Subcutaneous adipose tissue (tissue), 4 donors: Measurements from ENCODE around the gene RPL37. TPM values are rescaled to one million over a fixed set of nuclear protein-coding genes. Genes with fewer than 3 reads are reported as not detected.

Experiments
- total RNA-seq, 4 donors: library from RNA; depleted of rRNA; stranded (reverse); fragments of >200 nt; gene quantifications; one replicate each; pipeline ENCODE4 v1.1.0, GENCODE V29; 2016
- TF ChIP-seq, protein P1 (sequence below): fragments of 450-650 bp; IDR thresholded peaks from one replicate; pipeline ENCODE4 v1.5.1; 2016; ENCODE audit warnings: low read depth, mild to moderate bottlenecking, control low read depth, antibody characterized with exemption, moderate library complexity

Gene RPL37
- total RNA-seq, 4 donors from 2014 or later = 70.5 to 243 (median 152) TPM

DNA sequence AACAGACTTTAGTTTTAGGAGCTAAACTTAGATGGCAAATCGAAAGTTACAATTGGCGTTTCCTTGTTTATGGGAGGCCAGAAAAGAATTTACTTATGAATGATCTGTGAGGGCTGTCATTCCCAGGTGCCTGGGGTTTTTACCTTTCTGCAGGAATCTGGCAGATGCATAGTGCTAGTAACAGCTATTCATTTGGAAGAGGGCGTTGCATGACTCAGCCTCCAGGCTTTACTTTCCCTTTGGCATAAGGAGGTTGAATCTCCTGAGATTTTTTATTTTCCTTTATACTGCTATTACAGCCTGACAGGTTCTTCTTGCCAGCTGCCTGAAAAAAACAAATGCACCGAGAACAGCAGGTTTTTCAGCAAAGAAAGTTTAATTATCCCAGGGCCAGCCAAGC lies 36.2 kb upstream of the RPL37 start:
- TF ChIP-seq, protein P1, sequence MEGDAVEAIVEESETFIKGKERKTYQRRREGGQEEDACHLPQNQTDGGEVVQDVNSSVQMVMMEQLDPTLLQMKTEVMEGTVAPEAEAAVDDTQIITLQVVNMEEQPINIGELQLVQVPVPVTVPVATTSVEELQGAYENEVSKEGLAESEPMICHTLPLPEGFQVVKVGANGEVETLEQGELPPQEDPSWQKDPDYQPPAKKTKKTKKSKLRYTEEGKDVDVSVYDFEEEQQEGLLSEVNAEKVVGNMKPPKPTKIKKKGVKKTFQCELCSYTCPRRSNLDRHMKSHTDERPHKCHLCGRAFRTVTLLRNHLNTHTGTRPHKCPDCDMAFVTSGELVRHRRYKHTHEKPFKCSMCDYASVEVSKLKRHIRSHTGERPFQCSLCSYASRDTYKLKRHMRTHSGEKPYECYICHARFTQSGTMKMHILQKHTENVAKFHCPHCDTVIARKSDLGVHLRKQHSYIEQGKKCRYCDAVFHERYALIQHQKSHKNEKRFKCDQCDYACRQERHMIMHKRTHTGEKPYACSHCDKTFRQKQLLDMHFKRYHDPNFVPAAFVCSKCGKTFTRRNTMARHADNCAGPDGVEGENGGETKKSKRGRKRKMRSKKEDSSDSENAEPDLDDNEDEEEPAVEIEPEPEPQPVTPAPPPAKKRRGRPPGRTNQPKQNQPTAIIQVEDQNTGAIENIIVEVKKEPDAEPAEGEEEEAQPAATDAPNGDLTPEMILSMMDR = no peak

DNA sequence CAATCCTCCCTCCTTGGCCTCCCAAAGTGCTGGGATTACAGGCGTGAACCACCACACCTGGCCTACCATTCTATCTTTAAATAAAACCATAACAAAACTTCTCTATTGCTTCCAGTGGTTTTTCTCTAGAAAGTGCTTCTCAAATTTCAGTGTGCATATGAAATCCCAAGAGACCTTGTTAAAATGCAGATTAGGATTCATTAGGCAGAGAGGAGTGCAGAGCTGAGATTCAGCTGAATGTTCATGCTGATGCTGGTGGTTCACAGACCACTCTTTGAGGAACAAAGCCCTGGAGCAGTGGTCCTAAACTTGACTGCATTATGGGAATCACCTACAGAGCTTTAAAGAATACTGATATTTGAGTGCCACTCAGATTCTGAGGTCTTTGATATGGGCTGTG lies 34.4 kb upstream of the RPL37 start:
- TF ChIP-seq, protein P1 = no peak

DNA sequence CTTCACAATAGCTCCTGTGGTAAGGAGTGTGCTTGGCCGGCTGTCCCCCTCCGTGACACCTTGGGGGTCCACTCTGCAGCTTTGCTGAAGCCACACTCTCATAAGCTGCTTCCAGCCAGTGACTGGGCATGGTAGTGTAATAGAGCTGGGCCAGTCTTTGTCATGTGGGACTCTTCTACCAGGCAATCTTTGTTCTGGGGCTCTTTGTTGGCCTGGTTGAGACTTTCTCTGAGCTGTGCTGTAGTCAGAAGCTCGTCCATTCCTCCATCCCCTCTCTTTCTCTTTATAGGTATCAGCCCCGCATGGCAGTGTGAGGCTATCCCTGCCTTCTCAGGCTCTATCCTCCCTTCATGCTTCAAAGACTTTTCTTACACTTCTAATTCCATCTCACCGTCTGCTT lies 31.8 kb upstream of the RPL37 start:
- TF ChIP-seq, protein P1 = no peak

DNA sequence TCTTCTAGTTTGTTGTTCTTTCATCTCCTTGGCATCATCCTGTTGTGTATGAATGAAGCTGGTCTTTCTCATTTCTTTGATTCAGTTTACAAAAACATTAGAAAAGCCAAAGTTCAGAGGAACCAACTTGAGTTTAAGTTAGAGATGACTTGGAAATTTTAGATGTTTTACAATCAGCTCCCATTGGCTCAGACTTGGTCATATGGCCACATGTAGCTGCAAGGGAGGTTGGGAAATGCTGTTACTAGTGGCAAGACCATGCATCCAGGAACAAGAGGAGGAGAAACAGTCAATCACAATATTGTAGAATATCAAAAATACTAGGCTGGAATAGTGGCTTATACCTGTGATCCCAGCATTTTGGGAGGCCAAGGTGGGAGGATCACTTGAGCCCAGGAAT lies 25.7 kb upstream of the RPL37 start:
- TF ChIP-seq, protein P1 = no peak

DNA sequence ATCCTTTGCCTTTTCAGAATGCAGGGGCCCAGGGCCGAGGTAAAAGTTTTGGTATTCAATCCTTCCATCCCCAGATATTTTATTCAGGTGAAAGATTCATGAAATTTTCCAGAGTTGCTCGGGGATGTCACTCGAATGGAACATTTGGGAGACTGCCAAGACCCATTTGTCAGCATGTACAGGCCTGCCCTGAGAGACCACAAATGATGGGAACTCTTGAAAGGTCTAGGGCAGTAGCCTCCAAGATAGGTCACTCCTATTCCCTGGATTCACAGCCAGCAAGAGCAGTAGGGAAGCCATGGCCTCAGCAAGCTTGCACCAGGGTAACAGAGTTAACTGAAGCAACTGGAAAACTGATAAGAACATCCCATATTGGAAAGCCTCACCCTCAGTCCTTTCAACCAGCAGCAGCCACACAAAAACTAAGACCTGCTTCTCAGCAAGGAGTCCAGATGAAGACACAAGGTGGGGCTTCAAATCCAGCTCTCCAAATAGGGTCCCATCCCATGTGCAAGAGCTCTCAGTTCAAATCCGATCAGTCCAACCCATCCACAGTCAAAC lies 18.7 kb upstream of the RPL37 start:
- TF ChIP-seq, protein P1 = no peak

DNA sequence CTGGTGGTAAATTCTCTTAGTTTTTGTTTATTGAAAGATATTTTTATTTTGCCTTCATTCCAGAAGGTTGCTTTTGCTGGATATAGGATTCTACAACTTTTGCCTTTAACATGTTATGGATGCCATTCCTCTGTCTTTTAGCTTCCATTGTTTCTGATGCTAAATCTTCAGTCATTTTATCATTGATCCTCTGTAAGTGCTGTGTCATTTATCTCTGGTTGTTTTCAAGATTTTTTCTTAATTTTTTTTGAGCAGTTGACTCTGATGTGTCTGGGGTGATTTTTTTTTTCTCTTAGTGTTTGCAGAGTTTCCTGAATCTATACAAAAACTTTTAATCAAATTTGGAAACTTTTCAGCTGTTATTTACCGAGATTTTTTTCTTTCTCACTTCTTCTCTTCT lies 12.5 kb upstream of the RPL37 start:
- TF ChIP-seq, protein P1 = no peak

DNA sequence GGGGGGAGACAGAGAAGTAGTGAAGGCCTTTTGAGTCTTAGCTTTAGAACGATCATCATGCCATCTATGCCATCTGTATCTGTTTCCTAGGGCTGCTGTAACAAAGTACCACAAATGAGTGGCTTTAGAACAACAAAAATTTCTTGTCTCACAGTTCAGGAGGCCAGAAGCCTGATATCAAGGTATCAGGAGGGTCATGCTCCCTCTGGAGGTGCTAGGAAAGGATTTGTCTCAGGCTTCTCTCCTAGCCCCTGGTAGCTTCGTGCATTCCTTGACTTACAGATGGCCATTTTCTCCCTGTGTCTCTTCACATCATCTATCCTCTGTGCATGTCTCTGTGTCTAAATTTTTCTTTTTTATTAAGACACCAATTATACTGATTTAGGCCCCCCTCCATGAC lies 11.3 kb upstream of the RPL37 start:
- TF ChIP-seq, protein P1 = no peak
